ENCODE results near the gene CMC1. TPM values are rescaled to one million over a fixed set of nuclear protein-coding genes. Genes with fewer than 3 reads are reported as not detected.

CMC1 gene
- total and polyA plus RNA-seq, 3 donors from 2014 or later: 7.8 to 29.9 (median 11.7) TPM

DNA sequence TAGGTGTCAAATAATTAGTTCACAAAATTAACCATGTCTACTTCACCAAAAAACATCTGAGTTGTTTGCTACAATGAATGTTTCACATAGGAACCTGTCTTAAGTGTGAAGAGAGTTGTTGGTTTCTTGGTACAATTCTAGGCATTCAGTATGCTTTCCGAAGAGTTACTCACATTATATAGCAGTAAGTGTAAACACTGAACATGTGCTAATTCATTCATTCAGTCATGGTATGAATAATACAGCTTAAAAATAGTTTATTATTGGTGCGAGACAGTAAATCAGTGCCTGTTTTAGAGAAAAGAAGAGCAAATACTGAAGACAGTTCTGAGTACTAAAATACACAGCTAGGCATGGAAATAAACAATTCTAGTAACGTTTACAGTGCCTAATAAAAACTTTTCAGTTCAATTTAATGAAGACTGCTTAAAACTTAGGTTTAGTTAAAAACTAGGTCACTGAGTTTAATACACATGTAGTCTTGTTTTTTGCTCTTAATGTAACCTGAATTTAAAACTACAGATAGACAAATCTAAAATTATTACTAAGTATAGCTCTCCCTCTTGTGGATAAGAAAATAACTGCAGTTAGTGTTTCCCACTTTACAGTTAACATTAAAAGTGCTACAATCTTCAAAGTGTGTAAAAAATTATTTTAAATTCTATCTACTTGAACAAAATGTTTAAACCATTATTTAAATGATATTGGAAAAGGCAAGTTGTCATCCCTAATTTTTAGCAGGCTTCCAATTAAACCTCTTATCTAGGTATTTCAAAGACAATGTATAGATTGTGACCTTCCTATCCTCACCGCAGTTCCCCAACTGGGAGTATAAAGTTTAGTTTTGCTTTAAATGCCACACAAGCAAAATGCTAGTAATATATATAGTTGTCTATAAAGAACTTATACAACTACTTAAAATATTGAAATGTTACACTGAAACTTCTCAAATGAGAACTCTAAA is 87.1 kb downstream of the CMC1 start:
- no peak for DNase-seq
- Histone ChIP-seq H3K27me3 (no peaks in the 10 kb centered on the region), H3K36me3 (ENCODE audit: low read depth, missing control alignments) (no peaks in the 10 kb centered on the region), H3K9me3 (no peaks in the 10 kb centered on the region), H3K4me1 (no peaks in the 10 kb centered on the region), H3K4me3 (no peak overlapping the region), H3K27ac (no peak overlapping the region)
- TF ChIP-seq POLR2A (IDR thresholded peaks at IDR 0.05): no peak
- TF ChIP-seq, protein P1, sequence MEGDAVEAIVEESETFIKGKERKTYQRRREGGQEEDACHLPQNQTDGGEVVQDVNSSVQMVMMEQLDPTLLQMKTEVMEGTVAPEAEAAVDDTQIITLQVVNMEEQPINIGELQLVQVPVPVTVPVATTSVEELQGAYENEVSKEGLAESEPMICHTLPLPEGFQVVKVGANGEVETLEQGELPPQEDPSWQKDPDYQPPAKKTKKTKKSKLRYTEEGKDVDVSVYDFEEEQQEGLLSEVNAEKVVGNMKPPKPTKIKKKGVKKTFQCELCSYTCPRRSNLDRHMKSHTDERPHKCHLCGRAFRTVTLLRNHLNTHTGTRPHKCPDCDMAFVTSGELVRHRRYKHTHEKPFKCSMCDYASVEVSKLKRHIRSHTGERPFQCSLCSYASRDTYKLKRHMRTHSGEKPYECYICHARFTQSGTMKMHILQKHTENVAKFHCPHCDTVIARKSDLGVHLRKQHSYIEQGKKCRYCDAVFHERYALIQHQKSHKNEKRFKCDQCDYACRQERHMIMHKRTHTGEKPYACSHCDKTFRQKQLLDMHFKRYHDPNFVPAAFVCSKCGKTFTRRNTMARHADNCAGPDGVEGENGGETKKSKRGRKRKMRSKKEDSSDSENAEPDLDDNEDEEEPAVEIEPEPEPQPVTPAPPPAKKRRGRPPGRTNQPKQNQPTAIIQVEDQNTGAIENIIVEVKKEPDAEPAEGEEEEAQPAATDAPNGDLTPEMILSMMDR (IDR thresholded peaks at IDR 0.05): peak; percentile 23 to 76 (median 46)
- WGBS, 2 donors: 86% methylated on average over 4 of the region's 4 CpGs
- intact Hi-C loops (cut with DNase I; ENCODE audit: low total_unique reads): loop anchor here (5.0 kb wide), 1 partner anchor 616 kb away; no protein-coding TSS in a partner anchor

DNA sequence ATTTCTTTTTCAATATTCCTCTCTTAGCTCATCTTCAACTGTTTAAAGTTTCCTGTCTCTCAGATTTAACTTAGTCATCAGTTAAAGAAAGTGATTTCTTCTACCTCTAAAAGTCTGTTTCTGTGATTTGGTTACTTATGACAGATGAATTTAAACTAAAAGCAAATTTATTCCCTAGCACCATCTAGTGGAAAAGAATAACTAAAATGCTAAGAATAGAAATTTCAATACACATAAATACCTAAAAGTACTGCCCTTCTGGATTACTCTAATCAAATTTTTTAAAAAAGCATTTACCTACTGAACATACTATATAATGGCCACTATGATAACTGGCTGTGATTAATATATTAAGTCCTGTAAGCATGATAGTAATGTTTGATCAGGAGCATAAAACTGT is 93.1 kb downstream of the CMC1 start:
- no peaks in the 10 kb centered on the region for H3K36me3 ChIP-seq (ENCODE audit: low read depth, missing control alignments)
- H3K4me3 ChIP-seq: no peak overlapping the region
- no peak for TF ChIP-seq POLR2A (IDR thresholded peaks at IDR 0.05)
- TF ChIP-seq, protein P1 (IDR thresholded peaks at IDR 0.05): peak in 1 of 3 experiments; percentile 22
- no peak for DNase-seq
- H3K9me3 ChIP-seq: no peaks in the 10 kb centered on the region
- H3K27me3 ChIP-seq: no peaks in the 10 kb centered on the region
- intact Hi-C loops (cut with DNase I; ENCODE audit: low total_unique reads): no loop called here
- H3K27ac ChIP-seq: no peak overlapping the region
- H3K4me1 ChIP-seq: no peaks in the 10 kb centered on the region

DNA sequence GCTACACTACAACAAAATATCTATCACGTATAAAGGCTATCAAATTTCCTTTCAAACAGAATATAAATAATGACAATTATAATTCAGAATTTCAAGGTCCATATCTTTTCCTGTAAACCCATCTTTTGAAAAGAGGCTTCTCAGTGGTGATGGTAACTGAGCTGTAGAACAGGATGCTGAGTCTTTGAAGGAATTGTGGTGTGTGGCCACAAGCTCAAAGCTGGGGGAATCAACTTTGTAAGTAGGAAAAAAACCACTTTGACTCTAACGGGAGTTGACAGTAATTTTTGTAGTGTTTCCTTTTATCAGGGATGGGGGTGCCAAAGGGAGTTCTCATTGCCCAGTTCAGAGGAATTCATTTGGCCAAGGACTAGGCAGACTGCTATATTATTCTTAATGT is 93.8 kb downstream of the CMC1 start:
- no peaks in the 10 kb centered on the region for H3K9me3 ChIP-seq
- no peaks in the 10 kb centered on the region for H3K4me1 ChIP-seq
- no peaks in the 10 kb centered on the region for H3K36me3 ChIP-seq (ENCODE audit: low read depth, missing control alignments)
- WGBS, 2 donors: 58 to 66% methylated on average over 2 of the region's 2 CpGs
- H3K27ac ChIP-seq: no peak overlapping the region
- H3K4me3 ChIP-seq: no peak overlapping the region
- intact Hi-C loops (cut with DNase I; ENCODE audit: low total_unique reads): no loop called here
- DNase-seq: no peak
- TF ChIP-seq, protein P1 (IDR thresholded peaks at IDR 0.05): no peak
- TF ChIP-seq POLR2A (IDR thresholded peaks at IDR 0.05): no peak
- H3K27me3 ChIP-seq: no peaks in the 10 kb centered on the region

DNA sequence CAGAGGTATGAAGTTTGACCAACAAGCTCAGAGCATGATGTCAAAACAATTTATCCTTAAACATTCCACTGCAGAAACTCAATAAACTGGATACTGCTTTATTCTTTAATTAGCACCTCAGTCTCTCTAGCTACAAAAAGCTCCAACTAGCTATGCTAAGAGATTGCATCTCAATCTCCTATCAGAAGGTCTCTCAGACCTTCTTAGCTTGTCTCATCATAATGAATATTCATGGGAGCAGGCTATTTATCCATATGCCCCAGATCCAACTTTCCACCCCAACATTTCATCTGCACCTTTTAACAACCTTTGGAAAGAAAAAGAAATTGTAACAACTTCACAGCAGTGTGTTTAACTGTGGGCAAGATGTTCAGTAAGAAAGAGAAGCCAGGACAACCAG is 95.8 kb downstream of the CMC1 start:
- H3K4me3 ChIP-seq: no peak overlapping the region
- no peak overlapping the region for H3K27ac ChIP-seq
- no peaks in the 10 kb centered on the region for H3K27me3 ChIP-seq
- no peak for DNase-seq
- TF ChIP-seq, protein P1 (IDR thresholded peaks at IDR 0.05): no peak
- no peaks in the 10 kb centered on the region for H3K9me3 ChIP-seq
- no peaks in the 10 kb centered on the region for H3K4me1 ChIP-seq
- intact Hi-C loops (cut with DNase I; ENCODE audit: low total_unique reads): no loop called here
- no peaks in the 10 kb centered on the region for H3K36me3 ChIP-seq (ENCODE audit: low read depth, missing control alignments)

DNA sequence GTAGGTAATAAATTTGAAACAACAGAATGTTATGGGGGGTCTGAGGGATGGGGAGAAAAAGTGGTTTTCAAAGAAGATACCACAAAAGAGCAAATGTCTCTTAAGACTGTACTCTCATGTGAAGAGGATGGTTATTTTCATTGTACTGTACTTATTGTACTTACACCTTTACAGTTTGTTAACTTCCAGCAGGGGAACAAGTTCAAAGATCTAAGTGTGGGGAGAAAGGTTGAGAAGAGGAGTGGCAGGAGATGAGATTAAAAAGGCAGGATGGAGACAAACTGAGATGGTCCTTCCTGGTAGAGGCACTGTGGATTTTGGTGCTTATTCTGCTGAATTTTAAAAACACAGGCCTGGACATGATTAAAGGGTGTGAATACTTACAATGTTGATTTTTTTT is 101.7 kb downstream of the CMC1 start:
- no peak for DNase-seq
- TF ChIP-seq, protein P1 (IDR thresholded peaks at IDR 0.05): no peak
- TF ChIP-seq POLR2A (IDR thresholded peaks at IDR 0.05): no peak
- H3K36me3 ChIP-seq (ENCODE audit: low read depth, missing control alignments): no peaks in the 10 kb centered on the region
- intact Hi-C loops (cut with DNase I; ENCODE audit: low total_unique reads): no loop called here
- no peaks in the 10 kb centered on the region for H3K9me3 ChIP-seq
- H3K4me1 ChIP-seq: peaks cover 6% of the 10 kb centered on the region
- no peaks in the 10 kb centered on the region for H3K27me3 ChIP-seq
- no peak overlapping the region for H3K4me3 ChIP-seq
- no peak overlapping the region for H3K27ac ChIP-seq

Measured in testis (tissue), 3 donors.